ENCODE measurements around the gene COL18A1. TPM values are rescaled to one million over a fixed set of nuclear protein-coding genes. Genes with fewer than 3 reads are reported as not detected.
"Not testable (repeated sequence)": the region's sequence is repeated elsewhere in the genome, so short reads cannot be mapped to it uniquely, and the experiment has no call there.

The COL18A1 gene
- total and polyA plus RNA-seq, 3 donors from 2014 or later, result 53.2 to 165 (median 111) TPM

GRCh38 chr21:45529785-45530422 is 124.9 kb downstream of the COL18A1 start:
- Histone ChIP-seq H3K4me1 (peaks cover 23% of the 10 kb centered on the region), H3K4me3 (no peak overlapping the region), H3K27me3 (no peaks in the 10 kb centered on the region), H3K27ac (no peak overlapping the region), H3K36me3 (ENCODE audit: low read depth, missing control alignments) (no peaks in the 10 kb centered on the region), H3K9me3 (no peaks in the 10 kb centered on the region)
- TF ChIP-seq POLR2A (IDR thresholded peaks at IDR 0.05), result no peak
- no peak for TF ChIP-seq CTCF (IDR thresholded peaks at IDR 0.05)
- no peak for DNase-seq
- intact Hi-C loops (cut with DNase I; ENCODE audit: low total_unique reads), result no loop called here
- WGBS, 2 donors, result 83 to 84% methylated on average over 11 of the region's 11 CpGs

- TF ChIP-seq POLR2A (IDR thresholded peaks at IDR 0.05), result no peak
- no peak for TF ChIP-seq CTCF (IDR thresholded peaks at IDR 0.05)
- WGBS, 2 donors, result 75 to 80% methylated on average over 38 to 43 of the region's 50 CpGs
- Histone ChIP-seq H3K27me3 (no peaks in the 10 kb centered on the region), H3K36me3 (ENCODE audit: low read depth, missing control alignments) (no peaks in the 10 kb centered on the region), H3K27ac (no peak overlapping the region), H3K4me3 (no peak overlapping the region), H3K4me1 (peaks cover 18% of the 10 kb centered on the region), H3K9me3 (no peaks in the 10 kb centered on the region)
- no peak for DNase-seq
- intact Hi-C loops (cut with DNase I; ENCODE audit: low total_unique reads), result no loop called here
Observed at GRCh38 chr21:45530423-45531113, 125.6 kb downstream of the COL18A1 start.

- Histone ChIP-seq H3K4me1 (peaks cover 17% of the 10 kb centered on the region), H3K4me3 (peak overlapping the region in 1 of 2 donors; percentile 34)
- DNase-seq; H3K9me3 ChIP-seq; H3K36me3 ChIP-seq (ENCODE audit: low read depth, missing control alignments); H3K27me3 ChIP-seq; intact Hi-C loops (cut with DNase I; ENCODE audit: low total_unique reads); H3K27ac ChIP-seq: not testable (repeated sequence)
- 37 to 82% methylated on average over 6 to 14 of the region's 17 CpGs for WGBS, 2 donors
Observed at GRCh38 chr21:45531114-45531392, 126.1 kb downstream of the COL18A1 start.

- Histone ChIP-seq H3K27ac (no peak overlapping the region), H3K27me3 (no peaks in the 10 kb centered on the region), H3K4me3 (peak overlapping the region in 1 of 2 donors; percentile 34), H3K4me1 (peaks cover 17% of the 10 kb centered on the region), H3K9me3 (no peaks in the 10 kb centered on the region), H3K36me3 (ENCODE audit: low read depth, missing control alignments) (no peaks in the 10 kb centered on the region)
- 79 to 81% methylated on average over 53 to 70 of the region's 76 CpGs for WGBS, 2 donors
- TF ChIP-seq CTCF (IDR thresholded peaks at IDR 0.05) (no peak), POLR2A (IDR thresholded peaks at IDR 0.05) (no peak)
- intact Hi-C loops (cut with DNase I; ENCODE audit: low total_unique reads), result no loop called here
- DNase-seq, result no peak
Observed at GRCh38 chr21:45531393-45532215, 126.6 kb downstream of the COL18A1 start.

- Histone ChIP-seq H3K36me3 (ENCODE audit: low read depth, missing control alignments) (no peaks in the 10 kb centered on the region), H3K4me3 (no peak overlapping the region), H3K27ac (no peak overlapping the region), H3K9me3 (no peaks in the 10 kb centered on the region), H3K4me1 (peaks cover 17% of the 10 kb centered on the region), H3K27me3 (no peaks in the 10 kb centered on the region)
- WGBS, 2 donors, result 67 to 79% methylated on average over 7 of the region's 7 CpGs
- DNase-seq, result no peak
- no peak for TF ChIP-seq CTCF (IDR thresholded peaks at IDR 0.05)
- no peak for TF ChIP-seq POLR2A (IDR thresholded peaks at IDR 0.05)
- intact Hi-C loops (cut with DNase I; ENCODE audit: low total_unique reads), result no loop called here
Observed at GRCh38 chr21:45532826-45533360, 127.9 kb downstream of the COL18A1 start.
